Activated T-helper 9 cell treated with anti-CD3 and anti-CD28 coated beads, Interleukin-2, amount 50 U/mL, for 16 hours (primary cell): ENCODE results near the gene AQP5.
"Not testable (repeated sequence)": the region's sequence is repeated elsewhere in the genome, so short reads cannot be mapped to it uniquely, and the experiment has no call there.

Experiments
- DNase-seq: peaks from one replicate; pipeline ENCODE4 v3.0.0-alpha.2; 2020; ENCODE audit warnings: low read depth

AQP5 gene

GRCh38 chr12:49980501-49981349 is 19.1 kb downstream of the AQP5 start:
- DNase-seq: no peak

GRCh38 chr12:49982246-49983087 is 20.8 kb downstream of the AQP5 start:
- no peak for DNase-seq

- DNase-seq: no peak
Observed at GRCh38 chr12:49983892-49984291, 22.2 kb downstream of the AQP5 start.

- no peak for DNase-seq
Observed at GRCh38 chr12:49984476-49985359, 23.0 kb downstream of the AQP5 start.

GRCh38 chr12:49985981-49986380 is 24.3 kb downstream of the AQP5 start:
- no peak for DNase-seq

GRCh38 chr12:49986476-49986875 is 24.8 kb downstream of the AQP5 start:
- not testable (repeated sequence) for DNase-seq

GRCh38 chr12:49987625-49988303 is 26.1 kb downstream of the AQP5 start:
- no peak for DNase-seq

- not testable (repeated sequence) for DNase-seq
Observed at GRCh38 chr12:49989400-49989799, 27.7 kb downstream of the AQP5 start.

- DNase-seq: no peak
Observed at GRCh38 chr12:49990273-49990672, 28.6 kb downstream of the AQP5 start.

- no peak for DNase-seq
Observed at GRCh38 chr12:49998453-49998852, 36.8 kb downstream of the AQP5 start.

- no peak for DNase-seq
Observed at GRCh38 chr12:50003595-50003994, 41.9 kb downstream of the AQP5 start.

GRCh38 chr12:50004696-50005095 is 43.0 kb downstream of the AQP5 start:
- DNase-seq: no peak

- no peak for DNase-seq
Observed at GRCh38 chr12:50005175-50005574, 43.5 kb downstream of the AQP5 start.

GRCh38 chr12:50006280-50006679 is 44.6 kb downstream of the AQP5 start:
- DNase-seq: no peak

GRCh38 chr12:50006754-50007442 is 45.2 kb downstream of the AQP5 start:
- no peak for DNase-seq

- DNase-seq: no peak
Observed at GRCh38 chr12:50013361-50014147, 51.9 kb downstream of the AQP5 start.

GRCh38 chr12:50014342-50014741 is 52.7 kb downstream of the AQP5 start:
- no peak for DNase-seq
